GM23338 (cell line): ENCODE data around the gene KCNAB1. TPM values are rescaled to one million over a fixed set of nuclear protein-coding genes. Genes with fewer than 3 reads are reported as not detected.

Experiments
- ATAC-seq: fragments of 200-7000 bp; cut with Tn5 transposase; 3 replicates; pipeline ENCODE4 v1.9.1; 2020
- DNase-seq: peaks from one replicate; pipeline ENCODE4 v3.0.0-alpha.2; 2015; ENCODE audit warnings: low spot score
- H2AFZ ChIP-seq: fragments of 200-600 bp; sonication (generic); 2 replicates; pipeline ENCODE4 v1.8.0; 2016; ENCODE audit warnings: antibody characterized with exemption, mild to moderate bottlenecking, moderate library complexity
- H3F3A ChIP-seq: fragments of 200-600 bp; sonication (generic); replicated peaks from 2 replicates; pipeline ENCODE4 v1.8.0; 2017; ENCODE audit warnings: antibody characterized with exemption, mixed run types, low read depth
- H3K27ac ChIP-seq: fragments of 200-600 bp; sonication (generic); 2 replicates; pipeline ENCODE4 v1.6.1; 2016; ENCODE audit warnings: low read depth
- H3K27me3 ChIP-seq: fragments of 200-600 bp; sonication (generic); 2 replicates; pipeline ENCODE4 v1.8.0; 2016; ENCODE audit warnings: mild to moderate bottlenecking, mixed run types, moderate library complexity; ENCODE audit not compliant: insufficient read depth
- H3K36me3 ChIP-seq: fragments of 200-600 bp; sonication (generic); 2 replicates; pipeline ENCODE4 v1.8.0; 2016; ENCODE audit warnings: mild to moderate bottlenecking; ENCODE audit not compliant: insufficient read depth
- H3K4me1 ChIP-seq: fragments of 200-600 bp; sonication (generic); 2 replicates; pipeline ENCODE4 v1.8.0; 2016; ENCODE audit warnings: mild to moderate bottlenecking, moderate library complexity; ENCODE audit not compliant: insufficient read depth
- H3K4me2 ChIP-seq: fragments of 200-600 bp; sonication (generic); 2 replicates; pipeline ENCODE4 v1.7.1; 2017; ENCODE audit warnings: mixed run types
- H3K4me3 ChIP-seq: fragments of 200-600 bp; sonication (generic); 2 replicates; pipeline ENCODE4 v1.6.1; 2016; ENCODE audit warnings: mixed run types
- H3K79me2 ChIP-seq: fragments of 200-600 bp; sonication (generic); replicated peaks from 2 replicates; pipeline ENCODE4 v1.8.0; 2017; ENCODE audit warnings: mild to moderate bottlenecking; ENCODE audit not compliant: insufficient read depth
- H3K9me2 ChIP-seq: fragments of 200-600 bp; sonication (generic); 2 replicates; pipeline ENCODE4 v1.8.0; 2017; ENCODE audit not compliant: insufficient read depth
- H4K20me1 ChIP-seq: fragments of 200-600 bp; sonication (generic); replicated peaks from 2 replicates; pipeline ENCODE4 v1.8.0; 2017; ENCODE audit warnings: mild to moderate bottlenecking; ENCODE audit not compliant: insufficient read depth
- H3K27ac Mint-ChIP-seq: 2 replicates; pipeline ENCODE4 v1.8.0; 2020; ENCODE audit warnings: inconsistent platforms, mild to moderate bottlenecking, moderate library complexity, mixed read lengths
- H3K27me3 Mint-ChIP-seq: 3 replicates; pipeline ENCODE4 v1.8.0; 2022; ENCODE audit warnings: low read depth, mild to moderate bottlenecking, moderate library complexity, mixed read lengths, inconsistent platforms; ENCODE audit not compliant: insufficient read depth, poor library complexity
- H3K36me3 Mint-ChIP-seq: 3 replicates; pipeline ENCODE4 v1.8.0; 2021; ENCODE audit warnings: low read depth, mild to moderate bottlenecking, inconsistent platforms, moderate library complexity, mixed read lengths
- H3K4me1 Mint-ChIP-seq: 3 replicates; pipeline ENCODE4 v1.8.0; 2020; ENCODE audit warnings: mild to moderate bottlenecking, inconsistent platforms, mixed read lengths
- H3K4me3 Mint-ChIP-seq: 3 replicates; pipeline ENCODE4 v1.8.0; 2021; ENCODE audit warnings: moderate library complexity, mild to moderate bottlenecking, inconsistent platforms, mixed read lengths
- H3K9me3 Mint-ChIP-seq: 3 replicates; pipeline ENCODE4 v1.8.0; 2020; ENCODE audit warnings: moderate library complexity, mild to moderate bottlenecking, inconsistent platforms, mixed read lengths
- CTCF ChIP-seq, 2 experiments: fragments of 200-600 bp in 1 of 2; sonication (generic) in 1 of 2; conservative IDR thresholded peaks; 2 replicates each; pipeline versions ENCODE4 v1.5.1 to v1.6.1; 2016 to 2017; ENCODE audit warnings: antibody characterized with exemption in 2 of 2, low read depth in 2 of 2, mild to moderate bottlenecking in 2 of 2, moderate library complexity in 1 of 2
- ETS1 ChIP-seq: IDR thresholded peaks from 2 replicates; pipeline ENCODE4 v1.6.1; 2016; ENCODE audit warnings: antibody characterized with exemption
- EZH2 ChIP-seq: fragments of 200-600 bp; sonication (generic); IDR thresholded peaks from one replicate; pipeline ENCODE4 v1.8.0; 2017; ENCODE audit warnings: antibody characterized with exemption, mild to moderate bottlenecking, low read depth; ENCODE audit not compliant: unreplicated experiment
- EZH2phosphoT487 ChIP-seq: fragments of 200-600 bp; sonication (generic); IDR thresholded peaks from one replicate; pipeline ENCODE4 v1.8.1; 2018; ENCODE audit warnings: antibody characterized with exemption; ENCODE audit not compliant: unreplicated experiment
- ZNF462 ChIP-seq: fragments of 250-450 bp; sonication (Bioruptor Pico); IDR thresholded peaks from 2 replicates; pipeline ENCODE4 v1.5.0; 2020; ENCODE audit warnings: mild to moderate bottlenecking, moderate library complexity
- polyA plus RNA-seq: library from polyadenylated mRNA; unstranded; fragments of >200 nt; fragmentation: Nextera tagmentation; extraction: Ambion mirVana; gene quantifications from 2 replicates; pipeline ENCODE4 v1.2.1, GENCODE V29; 2016
- total RNA-seq: library from RNA; depleted of rRNA; stranded (reverse); fragments of >200 nt; shearing (Covaris generic); gene quantifications from 2 replicates; pipeline ENCODE4 v1.2.3, GENCODE V29; 2014

KCNAB1 gene
- total and polyA plus RNA-seq, 2 experiments from 2014 or later, result 0.69 to 2.6 TPM

- TF ChIP-seq ZNF462 (CRISPR knock-in tag), result no peak
- no peak for TF ChIP-seq EZH2
These were observed 52.2 kb downstream of the KCNAB1 start (continued) for GRCh38 chr3:156172536-156172935.

GRCh38 chr3:156174229-156174847 is 54.0 kb downstream of the KCNAB1 start:
- Histone ChIP-seq H3K4me3 (no peak overlapping the region), H3K4me2 (no peak overlapping the region), H2AFZ (no peak overlapping the region), H3K27me3 (no peaks in the 10 kb centered on the region), H3K4me1 (no peaks in the 10 kb centered on the region), H3K79me2 (no peaks in the 10 kb centered on the region), H3K27ac (no peak overlapping the region), H3K9me2 (0 out of 2 replicates have a peak, but pooled peaks cover 2% of the 10 kb centered on the region), H3F3A (no peaks in the 10 kb centered on the region), H4K20me1 (no peaks in the 10 kb centered on the region), H3K36me3 (no peaks in the 10 kb centered on the region)
- Mint-ChIP-seq H3K27me3 (peaks cover 2% of the 10 kb centered on the region), H3K36me3 (no peaks in the 10 kb centered on the region), H3K4me3 (no peak overlapping the region), H3K27ac (no peak overlapping the region), H3K9me3 (no peaks in the 10 kb centered on the region), H3K4me1 (peaks cover 4% of the 10 kb centered on the region; the same call in 1 of the 3 replicates)
- TF ChIP-seq ZNF462 (CRISPR knock-in tag), result no peak
- TF ChIP-seq CTCF (conservative IDR thresholded peaks at IDR 0.05; ENCODE audit: low read depth in 2 of 2), result peak; percentile 47 to 67
- no peak for TF ChIP-seq EZH2phosphoT487
- TF ChIP-seq ETS1, result no peak
- ATAC-seq (peak; percentile 74), DNase-seq (peak; percentile 33)
